Epithelial cell of esophagus (primary cell): ENCODE results near the gene L3MBTL3.

Experiments used
- DNase-seq: peaks from one replicate; pipeline ENCODE4 v3.0.0; 2010; ENCODE audit warnings: low read depth
- H3K4me3 ChIP-seq: 2 replicates; pipeline ENCODE4 v1.5.1; 2011; ENCODE audit warnings: mild to moderate bottlenecking, low read length, control low read depth
- TF ChIP-seq, protein P1 (sequence below): IDR thresholded peaks from 2 replicates; pipeline ENCODE4 v1.5.1; 2011; ENCODE audit warnings: low read depth, mild to moderate bottlenecking, low read length, control low read depth, inconsistent platforms; ENCODE audit not compliant: insufficient read depth; ENCODE audit errors: missing control alignments

L3MBTL3 gene

GRCh38 chr6:130009146-130009545 lies 9.2 kb upstream of the L3MBTL3 start:
- no peak for DNase-seq
- TF ChIP-seq, protein P1, sequence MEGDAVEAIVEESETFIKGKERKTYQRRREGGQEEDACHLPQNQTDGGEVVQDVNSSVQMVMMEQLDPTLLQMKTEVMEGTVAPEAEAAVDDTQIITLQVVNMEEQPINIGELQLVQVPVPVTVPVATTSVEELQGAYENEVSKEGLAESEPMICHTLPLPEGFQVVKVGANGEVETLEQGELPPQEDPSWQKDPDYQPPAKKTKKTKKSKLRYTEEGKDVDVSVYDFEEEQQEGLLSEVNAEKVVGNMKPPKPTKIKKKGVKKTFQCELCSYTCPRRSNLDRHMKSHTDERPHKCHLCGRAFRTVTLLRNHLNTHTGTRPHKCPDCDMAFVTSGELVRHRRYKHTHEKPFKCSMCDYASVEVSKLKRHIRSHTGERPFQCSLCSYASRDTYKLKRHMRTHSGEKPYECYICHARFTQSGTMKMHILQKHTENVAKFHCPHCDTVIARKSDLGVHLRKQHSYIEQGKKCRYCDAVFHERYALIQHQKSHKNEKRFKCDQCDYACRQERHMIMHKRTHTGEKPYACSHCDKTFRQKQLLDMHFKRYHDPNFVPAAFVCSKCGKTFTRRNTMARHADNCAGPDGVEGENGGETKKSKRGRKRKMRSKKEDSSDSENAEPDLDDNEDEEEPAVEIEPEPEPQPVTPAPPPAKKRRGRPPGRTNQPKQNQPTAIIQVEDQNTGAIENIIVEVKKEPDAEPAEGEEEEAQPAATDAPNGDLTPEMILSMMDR = no peak
- no peak overlapping the region for H3K4me3 ChIP-seq

DNA sequence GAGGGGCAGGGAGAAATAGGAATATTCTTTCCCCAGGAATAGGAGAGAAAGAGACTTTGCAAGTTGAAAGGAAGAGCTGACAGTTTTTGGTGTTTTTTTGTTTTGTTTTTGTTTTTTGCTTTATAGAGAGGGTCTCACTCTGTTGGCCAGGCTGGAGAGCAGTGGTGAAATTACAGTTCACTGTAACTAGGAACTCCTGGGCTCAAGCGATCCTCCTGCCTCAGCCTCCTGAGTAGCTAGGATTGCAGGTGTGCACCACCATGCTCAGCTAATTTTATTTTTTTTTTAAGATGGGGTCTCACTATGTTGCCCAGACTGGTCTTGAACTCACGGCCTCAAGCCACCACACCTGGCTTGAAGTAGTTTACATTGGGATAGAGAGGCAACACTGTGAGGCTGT lies 8.0 kb upstream of the L3MBTL3 start:
- TF ChIP-seq, protein P1 = no peak
- H3K4me3 ChIP-seq = no peak overlapping the region
- no peak for DNase-seq

GRCh38 chr6:130012728-130013127 lies 5.7 kb upstream of the L3MBTL3 start:
- TF ChIP-seq, protein P1 = no peak
- H3K4me3 ChIP-seq = no peak overlapping the region
- no peak for DNase-seq

DNA sequence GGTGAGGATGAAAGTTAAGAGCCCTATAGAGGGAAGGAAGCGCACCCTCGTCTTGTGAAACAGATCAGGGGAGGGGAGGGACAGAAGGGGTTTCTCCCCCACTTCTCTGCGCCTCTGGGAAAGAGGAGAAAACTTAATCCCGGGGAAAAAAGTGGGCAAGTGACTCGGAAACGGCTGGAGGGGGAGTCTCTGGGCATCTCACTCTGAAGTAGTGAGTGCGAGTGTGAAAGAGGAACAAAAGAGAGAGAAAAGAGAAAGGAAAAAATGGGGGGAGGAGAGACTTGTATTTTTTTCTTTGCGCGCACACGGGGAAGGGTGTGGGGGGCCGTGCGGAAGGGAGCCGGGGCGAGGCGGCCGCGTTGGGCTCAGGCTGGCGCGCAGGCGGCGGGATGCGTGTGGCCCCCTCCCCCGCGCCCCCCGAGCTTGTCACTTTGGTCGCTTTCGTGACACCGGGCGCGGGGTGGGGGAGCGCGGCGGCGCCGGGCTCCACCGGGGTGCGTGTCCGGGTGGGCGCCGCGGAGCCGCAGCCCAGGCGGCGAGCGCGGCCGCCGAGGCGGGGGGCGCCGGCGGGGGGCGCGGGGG lies 454 bp downstream of the L3MBTL3 start:
- DNase-seq = peak; percentile 15
- peak overlapping the region; percentile 81 for H3K4me3 ChIP-seq
- TF ChIP-seq, protein P1 = no peak

DNA sequence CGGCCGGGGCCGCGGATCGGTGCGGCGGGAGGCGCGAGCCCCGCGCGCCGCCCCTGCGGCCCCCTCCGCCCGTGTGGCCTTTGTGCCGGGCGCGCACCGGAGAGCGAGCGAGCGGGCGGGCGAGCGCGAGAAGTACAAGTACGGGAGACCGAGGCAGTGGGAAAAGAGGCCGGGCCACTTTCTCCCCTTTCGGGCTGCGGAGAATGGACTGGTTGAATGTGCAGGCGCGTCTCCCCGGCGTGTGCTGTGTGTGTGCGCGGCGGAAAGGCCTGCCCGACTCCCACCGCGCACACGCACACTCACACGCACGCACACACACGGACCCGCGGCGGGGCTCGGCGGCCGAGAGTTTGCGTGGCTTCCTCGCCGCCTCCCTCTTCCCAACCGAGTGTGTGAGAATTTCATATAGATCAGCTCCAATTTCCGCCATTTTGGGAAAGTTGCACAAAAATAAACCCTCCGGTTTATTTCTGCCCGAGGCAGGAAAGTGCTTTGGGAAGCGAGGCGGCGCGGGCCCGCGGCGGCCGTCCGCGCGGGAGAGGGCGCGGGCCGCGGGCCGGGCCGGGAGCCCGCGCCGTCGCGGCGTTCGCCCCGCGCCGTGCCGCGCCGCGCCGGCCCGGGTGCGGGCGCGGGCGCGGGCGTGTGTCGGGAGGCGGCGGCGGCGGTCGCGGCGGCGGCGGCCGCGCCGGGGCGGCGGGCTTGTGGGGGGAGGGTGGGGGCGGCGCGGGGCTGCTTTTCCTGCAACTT lies 1.1 kb downstream of the L3MBTL3 start:
- H3K4me3 ChIP-seq = peak overlapping the region; percentile 81
- DNase-seq = peak; percentile 53
- TF ChIP-seq, protein P1 = no peak

- DNase-seq = no peak
- peak overlapping the region; percentile 74 for H3K4me3 ChIP-seq
- TF ChIP-seq, protein P1 = no peak
Observed at GRCh38 chr6:130020073-130020906, 1.9 kb downstream of the L3MBTL3 start.
